Measurements from ENCODE around the gene NOL12.
"Not testable (repeated sequence)": the region's sequence is repeated elsewhere in the genome, so short reads cannot be mapped to it uniquely, and the experiment has no call there.

Gene NOL12

GRCh38 chr22:37684803-37685615, 1.1 kb upstream of the NOL12 start:
- TF ChIP-seq CTCF (IDR thresholded peaks at IDR 0.05; ENCODE audit: low read depth, low read length) (no peak), MYC (IDR thresholded peaks at IDR 0.05; ENCODE audit: low read depth, low read length) (no peak), MAX (IDR thresholded peaks at IDR 0.05; ENCODE audit: low read depth, low read length) (no peak), POLR2A (IDR thresholded peaks at IDR 0.05; ENCODE audit: extremely low read depth, insufficient read length) (no peak)
- H3K4me3 ChIP-seq (ENCODE audit: low read depth, low read length): no peak overlapping the region
- no peak for DNase-seq (ENCODE audit: low read depth)

GRCh38 chr22:37690407-37690806, 4.3 kb downstream of the NOL12 start:
- H3K4me3 ChIP-seq (ENCODE audit: low read depth, low read length): no peak overlapping the region
- TF ChIP-seq POLR2A (IDR thresholded peaks at IDR 0.05; ENCODE audit: extremely low read depth, insufficient read length) (no peak), CTCF (IDR thresholded peaks at IDR 0.05; ENCODE audit: low read depth, low read length) (no peak), MAX (IDR thresholded peaks at IDR 0.05; ENCODE audit: low read depth, low read length) (no peak), MYC (IDR thresholded peaks at IDR 0.05; ENCODE audit: low read depth, low read length) (no peak)
- DNase-seq (ENCODE audit: low read depth): no peak

DNA sequence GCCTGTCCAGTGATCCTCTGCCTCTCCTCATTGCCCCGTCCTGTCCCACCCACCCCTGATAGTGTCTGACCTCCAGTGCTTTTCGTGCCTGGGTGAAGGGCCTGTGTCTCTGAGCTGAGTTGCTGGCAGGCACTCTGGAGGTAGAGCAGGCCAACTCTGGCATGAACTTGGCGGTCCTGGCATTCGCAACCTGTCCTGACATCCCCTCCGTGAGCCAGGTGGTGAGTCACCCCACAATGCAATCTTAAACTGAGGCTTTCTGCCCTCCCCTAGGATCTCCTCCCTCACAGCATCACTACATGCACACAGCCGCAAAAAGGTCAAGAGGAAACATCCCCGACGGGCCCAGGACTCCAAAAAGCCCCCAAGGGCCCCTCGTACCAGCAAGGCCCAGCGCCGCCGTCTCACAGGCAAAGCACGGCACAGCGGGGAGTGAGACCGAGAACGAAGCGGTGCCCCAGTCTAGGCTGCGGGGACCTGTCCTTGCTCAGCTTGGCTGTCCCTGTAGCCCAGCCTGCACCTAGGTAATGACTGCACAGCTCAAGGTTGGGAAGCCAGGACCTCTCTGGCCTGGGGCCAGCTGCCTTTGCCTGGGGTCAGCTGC, 4.9 kb downstream of the NOL12 start:
- no peak overlapping the region for H3K4me3 ChIP-seq (ENCODE audit: low read depth, low read length)
- TF ChIP-seq MYC (IDR thresholded peaks at IDR 0.05; ENCODE audit: low read depth, low read length) (no peak), MAX (IDR thresholded peaks at IDR 0.05; ENCODE audit: low read depth, low read length) (no peak), POLR2A (IDR thresholded peaks at IDR 0.05; ENCODE audit: extremely low read depth, insufficient read length) (no peak), CTCF (IDR thresholded peaks at IDR 0.05; ENCODE audit: low read depth, low read length) (no peak)
- no peak for DNase-seq (ENCODE audit: low read depth)

DNA sequence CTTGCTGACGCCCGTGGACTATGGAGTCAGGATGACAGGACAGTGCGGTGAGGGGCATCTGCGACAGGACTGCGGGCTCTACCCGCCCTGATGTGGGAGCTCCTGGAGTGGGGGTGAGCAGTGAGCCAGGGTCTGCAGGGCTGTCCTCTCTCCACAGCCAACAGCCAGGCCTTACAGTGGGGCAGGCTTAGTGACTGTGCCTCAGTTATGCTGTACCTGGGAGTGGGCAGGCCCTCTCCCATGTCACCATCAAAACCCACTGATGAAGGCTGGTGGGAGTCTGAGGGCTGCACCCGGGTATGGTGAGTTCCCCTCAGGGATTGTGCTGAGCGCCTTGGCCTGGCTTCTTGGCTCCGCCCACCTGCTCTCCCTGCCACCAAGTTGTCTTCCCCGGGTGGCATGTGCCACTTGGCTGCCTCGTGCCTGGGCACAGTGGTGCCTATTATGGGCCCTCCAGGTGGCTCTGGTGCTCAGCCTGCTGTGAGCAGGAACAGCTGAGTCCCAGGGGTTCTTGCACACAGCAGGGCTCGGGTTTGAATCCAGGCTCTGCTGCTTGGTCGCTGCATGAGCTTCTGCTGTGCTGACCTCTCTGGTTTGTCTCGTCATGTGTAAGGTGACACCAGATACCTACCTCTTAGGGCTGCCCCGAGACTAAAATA, 6.6 kb downstream of the NOL12 start:
- H3K4me3 ChIP-seq (ENCODE audit: low read depth, low read length): no peak overlapping the region
- DNase-seq (ENCODE audit: low read depth): no peak
- TF ChIP-seq MYC (IDR thresholded peaks at IDR 0.05; ENCODE audit: low read depth, low read length): no peak
- TF ChIP-seq CTCF (IDR thresholded peaks at IDR 0.05; ENCODE audit: low read depth, low read length): no peak

GRCh38 chr22:37694131-37694530, 8.0 kb downstream of the NOL12 start:
- DNase-seq (ENCODE audit: low read depth); H3K4me3 ChIP-seq (ENCODE audit: low read depth, low read length): not testable (repeated sequence)

GRCh38 chr22:37696260-37696656, 10.1 kb downstream of the NOL12 start:
- DNase-seq (ENCODE audit: low read depth); H3K4me3 ChIP-seq (ENCODE audit: low read depth, low read length): not testable (repeated sequence)

Data from NB4 (cell line).